Hepatocyte (in vitro differentiated cells): ENCODE measurements around the gene MID1. TPM values are rescaled to one million over a fixed set of nuclear protein-coding genes. Genes with fewer than 3 reads are reported as not detected.

Experiments
- DNase-seq: peaks from one replicate; pipeline ENCODE4 v3.0.0-alpha.2; 2016; ENCODE audit warnings: low spot score
- H2AFZ ChIP-seq: fragments of 200-600 bp; sonication (generic); 2 replicates; pipeline ENCODE4 v1.6.0; 2016; ENCODE audit warnings: antibody characterized with exemption, mild to moderate bottlenecking
- H3K27ac ChIP-seq: fragments of 200-600 bp; sonication (generic); 2 replicates; pipeline ENCODE4 v1.5.1; 2016; ENCODE audit warnings: mild to moderate bottlenecking
- H3K27me3 ChIP-seq: fragments of 200-600 bp; sonication (generic); 2 replicates; pipeline ENCODE4 v1.6.1; 2016
- H3K36me3 ChIP-seq: fragments of 200-600 bp; sonication (generic); replicated peaks from 2 replicates; pipeline ENCODE4 v1.5.1; 2016; ENCODE audit warnings: low read depth; ENCODE audit not compliant: insufficient read depth
- H3K4me1 ChIP-seq: fragments of 200-600 bp; sonication (generic); 2 replicates; pipeline ENCODE4 v1.5.1; 2016; ENCODE audit warnings: mild to moderate bottlenecking, moderate library complexity; ENCODE audit not compliant: insufficient read depth
- H3K4me2 ChIP-seq: fragments of 200-600 bp; sonication (generic); 2 replicates; pipeline ENCODE4 v1.6.0; 2016
- H3K4me3 ChIP-seq: fragments of 200-600 bp; sonication (generic); 2 replicates; pipeline ENCODE4 v1.5.1; 2016; ENCODE audit warnings: mild to moderate bottlenecking
- H3K79me2 ChIP-seq: fragments of 200-600 bp; sonication (generic); 2 replicates; pipeline ENCODE4 v1.6.0; 2017; ENCODE audit warnings: mild to moderate bottlenecking
- H3K9me2 ChIP-seq: fragments of 200-600 bp; sonication (generic); replicated peaks from 2 replicates; pipeline ENCODE4 v1.6.0; 2017; ENCODE audit warnings: mild to moderate bottlenecking; ENCODE audit not compliant: insufficient read depth
- H3K9me3 ChIP-seq: fragments of 200-600 bp; sonication (generic); 2 replicates; pipeline ENCODE4 v1.5.1; 2016; ENCODE audit warnings: low read depth, mild to moderate bottlenecking
- H4K20me1 ChIP-seq: fragments of 200-600 bp; sonication (generic); 2 replicates; pipeline ENCODE4 v1.6.0; 2016; ENCODE audit warnings: mild to moderate bottlenecking; ENCODE audit not compliant: insufficient read depth, poor library complexity, severe bottlenecking
- CTCF ChIP-seq: fragments of 200-600 bp; sonication (generic); IDR thresholded peaks from 2 replicates; pipeline ENCODE4 v1.5.1; 2016; ENCODE audit warnings: antibody characterized with exemption, mild to moderate bottlenecking; ENCODE audit not compliant: poor library complexity
- EZH2 ChIP-seq: fragments of 200-600 bp; sonication (generic); IDR thresholded peaks from 2 replicates; pipeline ENCODE4 v1.6.1; 2016; ENCODE audit warnings: antibody characterized with exemption, mild to moderate bottlenecking, borderline replicate concordance
- EZH2phosphoT487 ChIP-seq: fragments of 200-600 bp; sonication (generic); IDR thresholded peaks from one replicate; pipeline ENCODE4 v1.6.1; 2018; ENCODE audit warnings: antibody characterized with exemption, mild to moderate bottlenecking, low read depth, moderate library complexity; ENCODE audit not compliant: unreplicated experiment, severe bottlenecking
- WGBS: methylation state at CpG from one replicate; pipeline ENCODE4 v1.1.6; 2016; ENCODE audit warnings: low lambda C conversion rate; ENCODE audit errors: missing lambda C conversion rate; 5-methylcytosine and 5-hydroxymethylcytosine counted together
- polyA plus RNA-seq: library from polyadenylated mRNA; unstranded; fragments of >200 nt; fragmentation: Nextera tagmentation; extraction: Ambion mirVana; gene quantifications from 2 replicates; pipeline ENCODE4 v1.2.1, GENCODE V29; 2016
- total RNA-seq: library from RNA; depleted of rRNA; stranded (reverse); fragments of >200 nt; gene quantifications from 2 replicates; pipeline ENCODE4 v1.2.3, GENCODE V29; 2014

Gene MID1
- total and polyA plus RNA-seq, 2 experiments from 2014 or later = 21.1 to 21.3 TPM

- no peaks in the 10 kb centered on the region for H3K36me3 ChIP-seq
- WGBS = 71% methylated on average over 3 of the region's 3 CpGs
- no peak overlapping the region for H3K27ac ChIP-seq
- H3K4me2 ChIP-seq = no peak overlapping the region
- no peaks in the 10 kb centered on the region for H3K27me3 ChIP-seq
- no peak for DNase-seq
- no peaks in the 10 kb centered on the region for H3K4me1 ChIP-seq
- H4K20me1 ChIP-seq = no peaks in the 10 kb centered on the region
- no peaks in the 10 kb centered on the region for H3K9me2 ChIP-seq
- H3K9me3 ChIP-seq = no peaks in the 10 kb centered on the region
- TF ChIP-seq EZH2phosphoT487 = no peak
- TF ChIP-seq CTCF = no peak
- no peak for TF ChIP-seq EZH2
- no peak overlapping the region for H2AFZ ChIP-seq
- no peak overlapping the region for H3K4me3 ChIP-seq
- H3K79me2 ChIP-seq = no peaks in the 10 kb centered on the region
Observed at GRCh38 chrX:10479508-10479907, 140.9 kb downstream of the MID1 start.

- no peak overlapping the region for H3K27ac ChIP-seq
- no peaks in the 10 kb centered on the region for H3K79me2 ChIP-seq
- peaks cover 4% of the 10 kb centered on the region for H3K4me1 ChIP-seq
- no peaks in the 10 kb centered on the region for H3K36me3 ChIP-seq
- TF ChIP-seq EZH2 (no peak), CTCF (no peak), EZH2phosphoT487 (no peak)
- H2AFZ ChIP-seq = no peak overlapping the region
- no peaks in the 10 kb centered on the region for H4K20me1 ChIP-seq
- WGBS = 61% methylated on average over 3 of the region's 3 CpGs
- H3K4me2 ChIP-seq = no peak overlapping the region
- H3K4me3 ChIP-seq = no peak overlapping the region
- no peak for DNase-seq
- no peaks in the 10 kb centered on the region for H3K9me2 ChIP-seq
- H3K27me3 ChIP-seq = no peaks in the 10 kb centered on the region
- no peaks in the 10 kb centered on the region for H3K9me3 ChIP-seq
Observed at GRCh38 chrX:10477525-10477924, 142.9 kb downstream of the MID1 start.

- TF ChIP-seq EZH2 (no peak), CTCF (no peak), EZH2phosphoT487 (no peak)
- H4K20me1 ChIP-seq = no peaks in the 10 kb centered on the region
- no peaks in the 10 kb centered on the region for H3K9me2 ChIP-seq
- no peak overlapping the region for H2AFZ ChIP-seq
- peaks cover 5% of the 10 kb centered on the region for H3K4me1 ChIP-seq
- no peaks in the 10 kb centered on the region for H3K79me2 ChIP-seq
- H3K27me3 ChIP-seq = no peaks in the 10 kb centered on the region
- no peaks in the 10 kb centered on the region for H3K36me3 ChIP-seq
- no peak for DNase-seq
- H3K4me2 ChIP-seq = no peak overlapping the region
- no peak overlapping the region for H3K27ac ChIP-seq
- 66% methylated on average over 6 of the region's 6 CpGs for WGBS
- H3K9me3 ChIP-seq = no peaks in the 10 kb centered on the region
- H3K4me3 ChIP-seq = no peak overlapping the region
Observed at GRCh38 chrX:10474913-10475568, 145.3 kb downstream of the MID1 start.
